Astrocyte of the spinal cord (primary cell): ENCODE measurements around the gene S100A5.
A peak's percentile ranks its signal among the peaks of the same experiment; 100 is the strongest.
"Not testable (repeated sequence)": the region's sequence is repeated elsewhere in the genome, so short reads cannot be mapped to it uniquely, and the experiment has no call there.

Experiments used
- DNase-seq: peaks from one replicate; pipeline ENCODE4 v3.0.0; 2011; ENCODE audit warnings: low read depth, low spot score
- H3K4me3 ChIP-seq: 2 replicates; pipeline ENCODE4 v1.5.1; 2011; ENCODE audit warnings: low read depth, mild to moderate bottlenecking, low read length, moderate library complexity
- in situ Hi-C: cut with HindIII; loops from 2 replicates; pipeline ENCODE4 v1.10.0; 2017; ENCODE audit warnings: low sequenced_read_pairs
- TF ChIP-seq, protein P1 (sequence below): IDR thresholded peaks from 2 replicates; pipeline ENCODE4 v1.5.1; 2012; ENCODE audit warnings: low read depth, mild to moderate bottlenecking, low read length, inconsistent platforms

The S100A5 gene

GRCh38 chr1:153565529-153566374 is 25.0 kb upstream of the S100A5 start, which contains the start of gene S100A2:
Gene S100A2 (minus strand): TSS chr1:153565844. CDS start chr1:153563877, 1,967 bp downstream.
- H3K4me3 ChIP-seq = no peak within 1 kb of the TSS

DNA sequence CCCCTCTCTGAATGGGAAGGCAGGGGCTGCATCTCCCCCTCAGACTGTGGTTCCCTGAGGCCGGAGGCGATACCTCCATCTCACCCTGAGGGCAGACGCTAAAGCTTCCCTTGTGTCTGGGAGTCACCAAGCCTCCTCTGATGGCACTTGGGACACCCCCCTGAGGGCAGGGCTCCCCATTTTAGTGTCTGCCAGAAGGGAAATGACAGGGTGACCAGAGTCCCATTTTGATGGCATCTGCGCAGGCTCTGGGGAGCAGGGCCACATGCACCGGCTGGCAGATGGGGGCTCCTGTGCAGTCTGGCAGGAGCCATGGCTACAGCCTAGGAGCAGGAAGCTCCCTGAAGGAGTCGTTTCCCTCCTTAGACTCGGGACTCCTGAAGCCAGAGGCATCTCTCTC is 23.3 kb upstream of the S100A5 start:
- in situ Hi-C loops = no loop called here
- TF ChIP-seq, protein P1, sequence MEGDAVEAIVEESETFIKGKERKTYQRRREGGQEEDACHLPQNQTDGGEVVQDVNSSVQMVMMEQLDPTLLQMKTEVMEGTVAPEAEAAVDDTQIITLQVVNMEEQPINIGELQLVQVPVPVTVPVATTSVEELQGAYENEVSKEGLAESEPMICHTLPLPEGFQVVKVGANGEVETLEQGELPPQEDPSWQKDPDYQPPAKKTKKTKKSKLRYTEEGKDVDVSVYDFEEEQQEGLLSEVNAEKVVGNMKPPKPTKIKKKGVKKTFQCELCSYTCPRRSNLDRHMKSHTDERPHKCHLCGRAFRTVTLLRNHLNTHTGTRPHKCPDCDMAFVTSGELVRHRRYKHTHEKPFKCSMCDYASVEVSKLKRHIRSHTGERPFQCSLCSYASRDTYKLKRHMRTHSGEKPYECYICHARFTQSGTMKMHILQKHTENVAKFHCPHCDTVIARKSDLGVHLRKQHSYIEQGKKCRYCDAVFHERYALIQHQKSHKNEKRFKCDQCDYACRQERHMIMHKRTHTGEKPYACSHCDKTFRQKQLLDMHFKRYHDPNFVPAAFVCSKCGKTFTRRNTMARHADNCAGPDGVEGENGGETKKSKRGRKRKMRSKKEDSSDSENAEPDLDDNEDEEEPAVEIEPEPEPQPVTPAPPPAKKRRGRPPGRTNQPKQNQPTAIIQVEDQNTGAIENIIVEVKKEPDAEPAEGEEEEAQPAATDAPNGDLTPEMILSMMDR = no peak

More at GRCh38 chr1:153565529-153566374, 25.0 kb upstream of the S100A5 start, which contains the start of gene S100A2:
- TF ChIP-seq, protein P1 = no peak
- peak; percentile 92 for DNase-seq
- in situ Hi-C loops = no loop called here

GRCh38 chr1:153563483-153563901 is 22.8 kb upstream of the S100A5 start:
- TF ChIP-seq, protein P1 = no peak
- in situ Hi-C loops = no loop called here
- no peak for DNase-seq
- H3K4me3 ChIP-seq = no peak overlapping the region

More for the DNA sequence above, 23.3 kb upstream of the S100A5 start:
- H3K4me3 ChIP-seq = no peak overlapping the region
- no peak for DNase-seq

- H3K4me3 ChIP-seq, DNase-seq, in situ Hi-C loops: not testable (repeated sequence)
Measured at GRCh38 chr1:153562021-153562420, 21.3 kb upstream of the S100A5 start.

GRCh38 chr1:153561466-153561985 is 20.8 kb upstream of the S100A5 start:
- no peak for DNase-seq
- TF ChIP-seq, protein P1 = no peak
- no peak overlapping the region for H3K4me3 ChIP-seq
- in situ Hi-C loops = no loop called here

GRCh38 chr1:153560771-153561465 is 20.2 kb upstream of the S100A5 start:
- H3K4me3 ChIP-seq = no peak overlapping the region
- in situ Hi-C loops = no loop called here
- DNase-seq = no peak
- TF ChIP-seq, protein P1 = no peak
